GM12874 (cell line): ENCODE data around the gene RFC3.
A peak's percentile ranks its signal among the peaks of the same experiment; 100 is the strongest.

Experiments
- TF ChIP-seq, protein P1 (sequence below): IDR thresholded peaks from 2 replicates; pipeline ENCODE4 v1.5.1; 2011; ENCODE audit warnings: low read depth, mild to moderate bottlenecking, control low read depth, low read length, moderate library complexity; ENCODE audit not compliant: insufficient read depth

Gene RFC3

DNA sequence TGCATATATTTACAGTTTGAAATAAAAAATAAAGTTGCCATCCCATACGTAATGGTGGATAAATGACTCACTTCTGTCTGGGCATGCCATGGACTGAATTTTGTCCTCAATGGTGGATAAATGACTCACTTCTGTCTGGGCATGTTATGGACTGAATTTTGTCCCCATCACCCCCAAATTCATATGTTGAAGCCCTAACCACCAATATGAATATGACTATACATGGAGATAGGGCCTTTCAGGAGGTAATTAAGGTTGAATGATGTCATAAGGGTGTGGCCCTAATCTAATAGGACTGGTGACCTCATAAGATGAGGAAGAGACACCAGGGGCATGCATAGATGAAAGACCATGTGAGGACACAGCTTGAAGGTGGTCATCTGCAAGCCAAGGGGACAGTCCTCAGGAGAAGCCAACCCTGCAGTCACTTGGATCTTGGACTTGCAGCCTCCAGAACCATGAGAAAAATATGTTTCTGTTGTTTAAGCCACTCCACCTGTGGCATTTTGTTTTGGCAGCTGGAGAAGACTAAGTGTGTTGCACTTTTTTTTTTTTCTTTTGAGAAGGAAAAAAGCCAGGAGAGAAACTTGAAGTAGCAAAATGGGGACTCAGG lies 41.8 kb downstream of the RFC3 start:
- TF ChIP-seq, protein P1, sequence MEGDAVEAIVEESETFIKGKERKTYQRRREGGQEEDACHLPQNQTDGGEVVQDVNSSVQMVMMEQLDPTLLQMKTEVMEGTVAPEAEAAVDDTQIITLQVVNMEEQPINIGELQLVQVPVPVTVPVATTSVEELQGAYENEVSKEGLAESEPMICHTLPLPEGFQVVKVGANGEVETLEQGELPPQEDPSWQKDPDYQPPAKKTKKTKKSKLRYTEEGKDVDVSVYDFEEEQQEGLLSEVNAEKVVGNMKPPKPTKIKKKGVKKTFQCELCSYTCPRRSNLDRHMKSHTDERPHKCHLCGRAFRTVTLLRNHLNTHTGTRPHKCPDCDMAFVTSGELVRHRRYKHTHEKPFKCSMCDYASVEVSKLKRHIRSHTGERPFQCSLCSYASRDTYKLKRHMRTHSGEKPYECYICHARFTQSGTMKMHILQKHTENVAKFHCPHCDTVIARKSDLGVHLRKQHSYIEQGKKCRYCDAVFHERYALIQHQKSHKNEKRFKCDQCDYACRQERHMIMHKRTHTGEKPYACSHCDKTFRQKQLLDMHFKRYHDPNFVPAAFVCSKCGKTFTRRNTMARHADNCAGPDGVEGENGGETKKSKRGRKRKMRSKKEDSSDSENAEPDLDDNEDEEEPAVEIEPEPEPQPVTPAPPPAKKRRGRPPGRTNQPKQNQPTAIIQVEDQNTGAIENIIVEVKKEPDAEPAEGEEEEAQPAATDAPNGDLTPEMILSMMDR = no peak

DNA sequence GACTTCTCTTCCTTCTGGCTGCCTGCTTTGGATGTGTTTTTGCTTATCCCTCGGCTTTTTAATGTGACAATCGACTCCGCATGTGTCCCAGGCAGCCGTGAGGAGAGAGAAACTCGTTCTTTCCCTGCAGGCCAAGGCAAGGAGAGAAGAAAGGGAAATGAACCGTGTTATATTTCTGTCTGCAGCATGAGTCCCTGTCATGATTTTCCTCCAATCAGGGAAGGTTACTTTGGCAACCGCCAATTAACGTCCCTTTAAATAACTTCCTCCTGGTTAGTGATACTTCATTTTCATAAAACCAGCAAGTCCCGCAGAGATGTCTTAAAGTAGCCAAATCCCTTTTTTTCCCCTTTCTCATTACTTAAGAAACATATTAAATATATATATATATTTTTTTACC lies 42.6 kb downstream of the RFC3 start:
- TF ChIP-seq, protein P1 = no peak

DNA sequence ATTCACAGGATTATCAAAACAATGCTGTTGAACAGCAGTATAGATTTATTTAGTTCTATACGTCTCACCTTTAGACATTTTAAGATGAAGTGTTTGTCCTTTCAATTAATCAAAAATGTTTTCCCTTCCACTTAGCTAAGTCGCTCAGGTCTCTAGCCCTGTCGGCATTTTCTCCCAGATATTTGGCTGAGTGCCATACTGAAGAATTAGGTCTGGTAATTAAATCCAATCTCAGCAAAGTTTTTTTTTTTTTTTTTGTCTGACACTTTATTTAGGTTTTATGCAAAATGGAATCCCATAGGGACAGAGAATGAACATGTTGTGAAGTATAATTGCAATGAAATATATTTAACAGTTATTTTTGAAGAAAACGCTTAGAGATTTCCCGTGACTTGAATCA lies 44.1 kb downstream of the RFC3 start:
- TF ChIP-seq, protein P1 = no peak

DNA sequence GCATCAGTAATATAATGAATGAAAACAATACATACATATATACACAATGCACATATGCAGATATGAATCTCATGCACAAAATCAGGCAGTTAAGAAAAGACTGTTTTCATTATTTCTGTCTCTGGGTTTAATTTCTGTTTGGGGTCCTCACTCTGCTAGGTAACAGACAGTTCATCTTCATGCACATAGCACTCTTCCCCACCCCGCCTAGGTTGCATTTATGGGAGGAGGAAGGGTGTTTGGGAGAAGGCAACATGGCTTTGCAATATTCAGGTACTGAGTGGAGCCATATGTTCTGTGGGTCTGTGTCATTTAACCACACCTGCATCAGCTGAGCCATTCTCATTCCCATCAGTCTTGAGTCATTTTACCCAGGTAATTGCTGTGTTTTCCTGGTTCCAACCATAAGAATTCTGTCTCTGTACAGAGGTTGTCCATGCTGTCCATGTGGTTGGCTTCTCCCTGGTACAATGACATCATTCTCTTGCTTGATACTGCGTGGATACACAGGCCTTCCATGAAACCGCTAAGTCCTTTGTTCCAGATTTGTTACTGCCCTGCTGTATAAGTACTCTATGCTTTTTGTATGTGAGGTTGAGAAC lies 45.3 kb downstream of the RFC3 start:
- TF ChIP-seq, protein P1 = no peak

DNA sequence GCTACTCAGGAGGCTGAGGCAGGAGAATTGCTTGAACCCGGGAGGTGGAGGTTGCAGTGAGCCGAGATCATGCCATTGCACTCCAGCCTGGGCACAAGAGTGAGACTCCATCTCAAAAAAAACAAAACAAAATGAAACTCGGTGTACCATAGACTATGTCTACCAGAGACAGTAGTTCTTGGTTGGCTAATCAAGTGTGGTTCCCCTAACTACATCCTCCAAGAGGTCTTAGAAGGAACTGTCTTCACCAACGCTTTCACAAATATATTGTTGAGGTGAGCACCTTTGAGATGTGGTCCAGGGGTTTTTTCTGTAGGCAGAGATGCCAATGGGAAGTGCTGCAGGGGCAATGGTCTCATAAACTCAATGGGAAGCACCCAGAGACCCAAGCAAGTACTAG lies 48.0 kb downstream of the RFC3 start:
- TF ChIP-seq, protein P1 = peak; percentile 22; the same call in 1 of the 2 replicates

DNA sequence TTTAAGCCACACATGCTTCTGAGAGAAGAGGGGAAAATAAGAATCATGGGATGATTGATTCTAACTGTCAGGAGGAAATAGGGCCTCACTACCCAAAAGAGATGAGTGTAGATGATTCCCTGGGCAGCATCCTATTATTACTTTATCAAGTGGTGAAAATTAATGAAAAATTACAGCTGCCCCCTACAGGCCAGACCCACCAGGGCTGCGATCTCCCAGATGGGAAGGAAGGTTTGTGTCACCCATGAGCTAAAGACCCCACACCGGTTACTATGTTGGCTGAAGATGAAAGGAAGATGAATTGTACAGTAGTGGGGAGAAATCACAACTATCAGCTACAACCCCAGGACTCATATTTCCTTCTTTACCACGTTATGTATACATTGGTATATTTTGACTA lies 49.5 kb downstream of the RFC3 start:
- TF ChIP-seq, protein P1 = no peak

DNA sequence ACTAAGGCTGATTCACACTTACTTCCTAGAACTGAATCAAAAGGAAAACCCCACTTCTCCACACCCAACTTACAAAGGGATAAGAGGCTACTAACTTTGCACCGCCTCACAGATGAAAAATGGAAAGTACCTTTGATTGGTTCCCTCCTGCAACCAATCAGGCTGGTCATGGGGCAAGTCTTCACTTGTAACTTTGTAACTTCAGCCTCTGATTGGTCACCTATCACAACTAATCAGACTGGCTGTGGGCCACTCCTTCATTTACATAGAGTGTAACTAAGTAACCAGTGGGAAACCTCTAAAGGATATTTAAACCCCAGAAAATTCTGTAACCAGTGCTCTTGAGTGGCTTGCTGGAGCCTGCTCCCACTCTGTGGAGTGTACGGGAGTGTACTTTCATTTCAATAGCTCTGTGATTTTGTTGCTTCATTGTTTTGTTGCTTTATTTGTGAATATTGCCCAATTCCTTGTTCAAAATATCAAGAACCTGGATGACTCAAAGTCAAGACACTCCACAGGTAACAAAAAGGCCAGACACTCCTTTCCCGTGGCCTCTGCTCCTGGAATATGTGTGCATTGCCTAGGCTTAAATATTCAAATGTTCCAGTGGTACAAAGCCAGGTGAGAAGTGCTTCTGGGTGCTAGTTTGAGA lies 50.5 kb downstream of the RFC3 start:
- TF ChIP-seq, protein P1 = no peak
